Measurements from ENCODE around the gene FBN1.

DNA sequence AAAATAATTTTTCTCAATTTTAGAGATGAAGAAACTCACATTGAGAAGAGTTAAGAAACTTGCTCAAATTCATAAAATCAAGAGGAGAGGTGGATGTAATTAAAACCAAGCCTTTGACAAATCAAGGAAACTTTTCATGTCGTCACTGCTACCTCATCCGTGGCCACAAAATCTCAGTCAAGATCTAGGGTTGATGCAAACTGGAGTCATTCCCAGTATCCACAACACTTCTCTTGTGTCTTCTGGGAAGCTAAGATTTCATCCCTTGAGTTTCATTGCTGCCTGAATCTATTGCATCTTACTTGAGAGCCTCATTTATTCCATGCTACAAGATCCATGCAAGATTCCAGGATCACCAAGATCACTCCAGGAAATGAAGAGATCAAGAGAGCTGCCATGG lies 5.4 kb upstream of the FBN1 start:
- TF ChIP-seq SMC3 (IDR thresholded peaks at IDR 0.05) (no peak), POLR2A (IDR thresholded peaks at IDR 0.05; ENCODE audit: low read length) (no peak), ESRRA (IDR thresholded peaks at IDR 0.05; ENCODE audit: borderline replicate concordance, low read length) (no peak), CBX8 (IDR thresholded peaks at IDR 0.05) (no peak), CBX2 (IDR thresholded peaks at IDR 0.05; ENCODE audit: borderline replicate concordance, low read depth) (no peak), POLR2AphosphoS2 (conservative IDR thresholded peaks at IDR 0.05; ENCODE audit: low read length) (no peak), RFX5 (IDR thresholded peaks at IDR 0.05) (no peak)
- TF ChIP-seq, protein P1, sequence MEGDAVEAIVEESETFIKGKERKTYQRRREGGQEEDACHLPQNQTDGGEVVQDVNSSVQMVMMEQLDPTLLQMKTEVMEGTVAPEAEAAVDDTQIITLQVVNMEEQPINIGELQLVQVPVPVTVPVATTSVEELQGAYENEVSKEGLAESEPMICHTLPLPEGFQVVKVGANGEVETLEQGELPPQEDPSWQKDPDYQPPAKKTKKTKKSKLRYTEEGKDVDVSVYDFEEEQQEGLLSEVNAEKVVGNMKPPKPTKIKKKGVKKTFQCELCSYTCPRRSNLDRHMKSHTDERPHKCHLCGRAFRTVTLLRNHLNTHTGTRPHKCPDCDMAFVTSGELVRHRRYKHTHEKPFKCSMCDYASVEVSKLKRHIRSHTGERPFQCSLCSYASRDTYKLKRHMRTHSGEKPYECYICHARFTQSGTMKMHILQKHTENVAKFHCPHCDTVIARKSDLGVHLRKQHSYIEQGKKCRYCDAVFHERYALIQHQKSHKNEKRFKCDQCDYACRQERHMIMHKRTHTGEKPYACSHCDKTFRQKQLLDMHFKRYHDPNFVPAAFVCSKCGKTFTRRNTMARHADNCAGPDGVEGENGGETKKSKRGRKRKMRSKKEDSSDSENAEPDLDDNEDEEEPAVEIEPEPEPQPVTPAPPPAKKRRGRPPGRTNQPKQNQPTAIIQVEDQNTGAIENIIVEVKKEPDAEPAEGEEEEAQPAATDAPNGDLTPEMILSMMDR (IDR thresholded peaks at IDR 0.05) = no peak
- TF ChIP-seq, protein P2, sequence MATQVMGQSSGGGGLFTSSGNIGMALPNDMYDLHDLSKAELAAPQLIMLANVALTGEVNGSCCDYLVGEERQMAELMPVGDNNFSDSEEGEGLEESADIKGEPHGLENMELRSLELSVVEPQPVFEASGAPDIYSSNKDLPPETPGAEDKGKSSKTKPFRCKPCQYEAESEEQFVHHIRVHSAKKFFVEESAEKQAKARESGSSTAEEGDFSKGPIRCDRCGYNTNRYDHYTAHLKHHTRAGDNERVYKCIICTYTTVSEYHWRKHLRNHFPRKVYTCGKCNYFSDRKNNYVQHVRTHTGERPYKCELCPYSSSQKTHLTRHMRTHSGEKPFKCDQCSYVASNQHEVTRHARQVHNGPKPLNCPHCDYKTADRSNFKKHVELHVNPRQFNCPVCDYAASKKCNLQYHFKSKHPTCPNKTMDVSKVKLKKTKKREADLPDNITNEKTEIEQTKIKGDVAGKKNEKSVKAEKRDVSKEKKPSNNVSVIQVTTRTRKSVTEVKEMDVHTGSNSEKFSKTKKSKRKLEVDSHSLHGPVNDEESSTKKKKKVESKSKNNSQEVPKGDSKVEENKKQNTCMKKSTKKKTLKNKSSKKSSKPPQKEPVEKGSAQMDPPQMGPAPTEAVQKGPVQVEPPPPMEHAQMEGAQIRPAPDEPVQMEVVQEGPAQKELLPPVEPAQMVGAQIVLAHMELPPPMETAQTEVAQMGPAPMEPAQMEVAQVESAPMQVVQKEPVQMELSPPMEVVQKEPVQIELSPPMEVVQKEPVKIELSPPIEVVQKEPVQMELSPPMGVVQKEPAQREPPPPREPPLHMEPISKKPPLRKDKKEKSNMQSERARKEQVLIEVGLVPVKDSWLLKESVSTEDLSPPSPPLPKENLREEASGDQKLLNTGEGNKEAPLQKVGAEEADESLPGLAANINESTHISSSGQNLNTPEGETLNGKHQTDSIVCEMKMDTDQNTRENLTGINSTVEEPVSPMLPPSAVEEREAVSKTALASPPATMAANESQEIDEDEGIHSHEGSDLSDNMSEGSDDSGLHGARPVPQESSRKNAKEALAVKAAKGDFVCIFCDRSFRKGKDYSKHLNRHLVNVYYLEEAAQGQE (IDR thresholded peaks at IDR 0.05) = no peak
- TF ChIP-seq, protein P3, sequence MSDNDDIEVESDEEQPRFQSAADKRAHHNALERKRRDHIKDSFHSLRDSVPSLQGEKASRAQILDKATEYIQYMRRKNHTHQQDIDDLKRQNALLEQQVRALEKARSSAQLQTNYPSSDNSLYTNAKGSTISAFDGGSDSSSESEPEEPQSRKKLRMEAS (IDR thresholded peaks at IDR 0.05) = no peak
- TF ChIP-seq, protein P4, sequence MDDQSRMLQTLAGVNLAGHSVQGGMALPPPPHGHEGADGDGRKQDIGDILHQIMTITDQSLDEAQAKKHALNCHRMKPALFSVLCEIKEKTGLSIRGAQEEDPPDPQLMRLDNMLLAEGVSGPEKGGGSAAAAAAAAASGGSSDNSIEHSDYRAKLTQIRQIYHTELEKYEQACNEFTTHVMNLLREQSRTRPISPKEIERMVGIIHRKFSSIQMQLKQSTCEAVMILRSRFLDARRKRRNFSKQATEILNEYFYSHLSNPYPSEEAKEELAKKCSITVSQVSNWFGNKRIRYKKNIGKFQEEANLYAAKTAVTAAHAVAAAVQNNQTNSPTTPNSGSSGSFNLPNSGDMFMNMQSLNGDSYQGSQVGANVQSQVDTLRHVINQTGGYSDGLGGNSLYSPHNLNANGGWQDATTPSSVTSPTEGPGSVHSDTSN (IDR thresholded peaks at IDR 0.05) = no peak
